Measurements from ENCODE around the gene ANKRD13D. TPM values are rescaled to one million over a fixed set of nuclear protein-coding genes. Genes with fewer than 3 reads are reported as not detected.

The ANKRD13D gene
- polyA plus RNA-seq, 1 donor from 2014 or later = 93.5 TPM

- no peaks in the 10 kb centered on the region for H4K20me1 ChIP-seq (ENCODE audit: insufficient read depth)
- no peak overlapping the region for H3K27ac ChIP-seq (ENCODE audit: low read length)
- H3K4me2 ChIP-seq (ENCODE audit: low read length) = no peak overlapping the region
- TF ChIP-seq RAD21 (conservative IDR thresholded peaks at IDR 0.05) (no peak), MXI1 (conservative IDR thresholded peaks at IDR 0.05; ENCODE audit: poor library complexity, severe bottlenecking) (no peak)
- TF ChIP-seq, protein P1, sequence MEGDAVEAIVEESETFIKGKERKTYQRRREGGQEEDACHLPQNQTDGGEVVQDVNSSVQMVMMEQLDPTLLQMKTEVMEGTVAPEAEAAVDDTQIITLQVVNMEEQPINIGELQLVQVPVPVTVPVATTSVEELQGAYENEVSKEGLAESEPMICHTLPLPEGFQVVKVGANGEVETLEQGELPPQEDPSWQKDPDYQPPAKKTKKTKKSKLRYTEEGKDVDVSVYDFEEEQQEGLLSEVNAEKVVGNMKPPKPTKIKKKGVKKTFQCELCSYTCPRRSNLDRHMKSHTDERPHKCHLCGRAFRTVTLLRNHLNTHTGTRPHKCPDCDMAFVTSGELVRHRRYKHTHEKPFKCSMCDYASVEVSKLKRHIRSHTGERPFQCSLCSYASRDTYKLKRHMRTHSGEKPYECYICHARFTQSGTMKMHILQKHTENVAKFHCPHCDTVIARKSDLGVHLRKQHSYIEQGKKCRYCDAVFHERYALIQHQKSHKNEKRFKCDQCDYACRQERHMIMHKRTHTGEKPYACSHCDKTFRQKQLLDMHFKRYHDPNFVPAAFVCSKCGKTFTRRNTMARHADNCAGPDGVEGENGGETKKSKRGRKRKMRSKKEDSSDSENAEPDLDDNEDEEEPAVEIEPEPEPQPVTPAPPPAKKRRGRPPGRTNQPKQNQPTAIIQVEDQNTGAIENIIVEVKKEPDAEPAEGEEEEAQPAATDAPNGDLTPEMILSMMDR (IDR thresholded peaks at IDR 0.05; ENCODE audit: poor library complexity, severe bottlenecking) = no peak
- H3K27me3 ChIP-seq (ENCODE audit: insufficient read depth, low read depth, low read length) = no peaks in the 10 kb centered on the region
- no peak overlapping the region for H3K9ac ChIP-seq (ENCODE audit: low read length)
- no peaks in the 10 kb centered on the region for H3K9me2 ChIP-seq (ENCODE audit: insufficient read depth, low read length)
- no peaks in the 10 kb centered on the region for H3F3A ChIP-seq (ENCODE audit: insufficient read depth, low read length, poor library complexity, severe bottlenecking)
- no peak overlapping the region for H3K4me3 ChIP-seq (ENCODE audit: low read length)
- peaks cover 29% of the 10 kb centered on the region for H3K79me2 ChIP-seq (replicated peaks; ENCODE audit: insufficient read depth, low read length)
- H3K9me3 ChIP-seq (ENCODE audit: low read length) = no peaks in the 10 kb centered on the region
- H2AFZ ChIP-seq (ENCODE audit: low read depth, low read length) = no peak overlapping the region
- no peaks in the 10 kb centered on the region for H3K36me3 ChIP-seq (ENCODE audit: insufficient read depth, low read length)
These were observed 24.8 kb upstream of the ANKRD13D start for GRCh38 chr11:67264260-67264659.

- H3K27ac ChIP-seq (ENCODE audit: low read length) = no peak overlapping the region
These were observed 24.0 kb upstream of the ANKRD13D start for GRCh38 chr11:67264877-67265632.

More at GRCh38 chr11:67264877-67265632, 24.0 kb upstream of the ANKRD13D start:
- no peak overlapping the region for H3K4me3 ChIP-seq (ENCODE audit: low read length)
- no peaks in the 10 kb centered on the region for H3K36me3 ChIP-seq (ENCODE audit: insufficient read depth, low read length)
- no peaks in the 10 kb centered on the region for H3F3A ChIP-seq (ENCODE audit: insufficient read depth, low read length, poor library complexity, severe bottlenecking)
- H4K20me1 ChIP-seq (ENCODE audit: insufficient read depth) = no peaks in the 10 kb centered on the region
- no peaks in the 10 kb centered on the region for H3K9me3 ChIP-seq (ENCODE audit: low read length)
- H3K79me2 ChIP-seq (replicated peaks; ENCODE audit: insufficient read depth, low read length) = peaks cover 32% of the 10 kb centered on the region
- no peak overlapping the region for H3K9ac ChIP-seq (ENCODE audit: low read length)
- no peaks in the 10 kb centered on the region for H3K27me3 ChIP-seq (ENCODE audit: insufficient read depth, low read depth, low read length)
- no peaks in the 10 kb centered on the region for H3K9me2 ChIP-seq (ENCODE audit: insufficient read depth, low read length)
- H2AFZ ChIP-seq (ENCODE audit: low read depth, low read length) = no peak overlapping the region
- no peak for TF ChIP-seq TAF1 (IDR thresholded peaks at IDR 0.05; ENCODE audit: low read depth)
- TF ChIP-seq POLR2AphosphoS5 (IDR thresholded peaks at IDR 0.05) = no peak
- TF ChIP-seq, protein P1 (IDR thresholded peaks at IDR 0.05; ENCODE audit: poor library complexity, severe bottlenecking) = no peak
- TF ChIP-seq EP300 (conservative IDR thresholded peaks at IDR 0.05; ENCODE audit: poor library complexity, severe bottlenecking) = no peak
- TF ChIP-seq, protein P2, sequence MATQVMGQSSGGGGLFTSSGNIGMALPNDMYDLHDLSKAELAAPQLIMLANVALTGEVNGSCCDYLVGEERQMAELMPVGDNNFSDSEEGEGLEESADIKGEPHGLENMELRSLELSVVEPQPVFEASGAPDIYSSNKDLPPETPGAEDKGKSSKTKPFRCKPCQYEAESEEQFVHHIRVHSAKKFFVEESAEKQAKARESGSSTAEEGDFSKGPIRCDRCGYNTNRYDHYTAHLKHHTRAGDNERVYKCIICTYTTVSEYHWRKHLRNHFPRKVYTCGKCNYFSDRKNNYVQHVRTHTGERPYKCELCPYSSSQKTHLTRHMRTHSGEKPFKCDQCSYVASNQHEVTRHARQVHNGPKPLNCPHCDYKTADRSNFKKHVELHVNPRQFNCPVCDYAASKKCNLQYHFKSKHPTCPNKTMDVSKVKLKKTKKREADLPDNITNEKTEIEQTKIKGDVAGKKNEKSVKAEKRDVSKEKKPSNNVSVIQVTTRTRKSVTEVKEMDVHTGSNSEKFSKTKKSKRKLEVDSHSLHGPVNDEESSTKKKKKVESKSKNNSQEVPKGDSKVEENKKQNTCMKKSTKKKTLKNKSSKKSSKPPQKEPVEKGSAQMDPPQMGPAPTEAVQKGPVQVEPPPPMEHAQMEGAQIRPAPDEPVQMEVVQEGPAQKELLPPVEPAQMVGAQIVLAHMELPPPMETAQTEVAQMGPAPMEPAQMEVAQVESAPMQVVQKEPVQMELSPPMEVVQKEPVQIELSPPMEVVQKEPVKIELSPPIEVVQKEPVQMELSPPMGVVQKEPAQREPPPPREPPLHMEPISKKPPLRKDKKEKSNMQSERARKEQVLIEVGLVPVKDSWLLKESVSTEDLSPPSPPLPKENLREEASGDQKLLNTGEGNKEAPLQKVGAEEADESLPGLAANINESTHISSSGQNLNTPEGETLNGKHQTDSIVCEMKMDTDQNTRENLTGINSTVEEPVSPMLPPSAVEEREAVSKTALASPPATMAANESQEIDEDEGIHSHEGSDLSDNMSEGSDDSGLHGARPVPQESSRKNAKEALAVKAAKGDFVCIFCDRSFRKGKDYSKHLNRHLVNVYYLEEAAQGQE (IDR thresholded peaks at IDR 0.05; ENCODE audit: borderline replicate concordance) = no peak
- TF ChIP-seq EZH2 (IDR thresholded peaks at IDR 0.05; ENCODE audit: borderline replicate concordance, insufficient read depth, low read length, poor library complexity, severe bottlenecking) = no peak
- no peak for TF ChIP-seq MXI1 (conservative IDR thresholded peaks at IDR 0.05; ENCODE audit: poor library complexity, severe bottlenecking)
- TF ChIP-seq RAD21 (conservative IDR thresholded peaks at IDR 0.05) = no peak
- TF ChIP-seq SMC3 (conservative IDR thresholded peaks at IDR 0.05; ENCODE audit: poor library complexity) = no peak
- no peak overlapping the region for H3K4me2 ChIP-seq (ENCODE audit: low read length)

Data from neural cell (in vitro differentiated cells).